Activated T-helper 2 cell treated with anti-CD3 and anti-CD28 coated beads, Interferon-gamma antibody, Interleukin-2, Interleukin-4, amounts not matched to agents 10 μg/mL and 5 μg/mL and 100 μg/mL, durations not matched to agents 14 hours and 24 hours and 36 hours (primary cell): ENCODE data around the gene ATRN. TPM values are rescaled to one million over a fixed set of nuclear protein-coding genes. Genes with fewer than 3 reads are reported as not detected.
A peak's percentile ranks its signal among the peaks of the same experiment; 100 is the strongest.

ENCODE experiments used
- DNase-seq: peaks from one replicate; pipeline ENCODE4 v3.0.0; 2021; ENCODE audit warnings: low spot score
- H3K27ac Mint-ChIP-seq: one replicate; pipeline ENCODE4 v1.8.0; 2021; ENCODE audit warnings: mixed read lengths
- H3K27me3 Mint-ChIP-seq: one replicate; pipeline ENCODE4 v1.8.0; 2021; ENCODE audit warnings: low read depth, mixed read lengths
- H3K36me3 Mint-ChIP-seq: one replicate; pipeline ENCODE4 v1.8.0; 2021; ENCODE audit warnings: low read depth, mixed read lengths
- H3K4me1 Mint-ChIP-seq: one replicate; pipeline ENCODE4 v1.8.0; 2021; ENCODE audit warnings: low read depth, mixed read lengths
- H3K4me3 Mint-ChIP-seq: one replicate; pipeline ENCODE4 v1.8.0; 2021; ENCODE audit warnings: low read depth, mild to moderate bottlenecking, moderate library complexity, mixed read lengths
- H3K9me3 Mint-ChIP-seq: one replicate; pipeline ENCODE4 v1.8.0; 2021; ENCODE audit warnings: mixed read lengths
- intact Hi-C: fragments of 100-400 bp; cut with micrococcal nuclease; formaldehyde crosslinking; loops from one replicate; pipeline ENCODE4 v1.15.1; 2023
- total RNA-seq: library from RNA; stranded (reverse); gene quantifications from 2 replicates; pipeline ENCODE4 v1.2.3, GENCODE V29; 2022

The ATRN gene
- total RNA-seq, 1 donor from 2014 or later, result 11.5 TPM

- peaks cover 2% of the 10 kb centered on the region for H3K4me1 Mint-ChIP-seq
- no peak overlapping the region for H3K4me3 Mint-ChIP-seq
- H3K36me3 Mint-ChIP-seq, result peaks cover 3% of the 10 kb centered on the region
- no peaks in the 10 kb centered on the region for H3K27me3 Mint-ChIP-seq
- no peak for DNase-seq
- intact Hi-C loops, result no loop called here
- no peaks in the 10 kb centered on the region for H3K9me3 Mint-ChIP-seq
- H3K27ac Mint-ChIP-seq, result no peak overlapping the region
These were observed 73.2 kb downstream of the ATRN start for GRCh38 chr20:3543901-3544507.

GRCh38 chr20:3545401-3545925, 74.6 kb downstream of the ATRN start:
- Mint-ChIP-seq H3K4me3 (no peak overlapping the region), H3K4me1 (peaks cover 2% of the 10 kb centered on the region), H3K27ac (no peak overlapping the region), H3K9me3 (no peaks in the 10 kb centered on the region), H3K27me3 (no peaks in the 10 kb centered on the region), H3K36me3 (peaks cover 3% of the 10 kb centered on the region)
- DNase-seq, result no peak
- intact Hi-C loops, result no loop called here

GRCh38 chr20:3547906-3548305, 77.1 kb downstream of the ATRN start:
- Mint-ChIP-seq H3K27me3 (no peaks in the 10 kb centered on the region), H3K9me3 (no peaks in the 10 kb centered on the region), H3K36me3 (peaks cover 3% of the 10 kb centered on the region), H3K4me3 (no peak overlapping the region), H3K4me1 (peaks cover 12% of the 10 kb centered on the region), H3K27ac (no peak overlapping the region)
- intact Hi-C loops, result no loop called here
- no peak for DNase-seq

- Mint-ChIP-seq H3K9me3 (no peaks in the 10 kb centered on the region), H3K4me1 (peaks cover 12% of the 10 kb centered on the region), H3K27me3 (no peaks in the 10 kb centered on the region), H3K4me3 (no peak overlapping the region), H3K36me3 (peaks cover 3% of the 10 kb centered on the region), H3K27ac (no peak overlapping the region)
- intact Hi-C loops, result no loop called here
- DNase-seq, result no peak
These were observed 80.0 kb downstream of the ATRN start for GRCh38 chr20:3550837-3551236.

- intact Hi-C loops, result no loop called here
- Mint-ChIP-seq H3K27ac (peak overlapping the region; percentile 31), H3K4me1 (peaks cover 12% of the 10 kb centered on the region), H3K36me3 (peaks cover 3% of the 10 kb centered on the region), H3K4me3 (no peak overlapping the region), H3K27me3 (no peaks in the 10 kb centered on the region), H3K9me3 (no peaks in the 10 kb centered on the region)
- DNase-seq, result no peak
These were observed 81.0 kb downstream of the ATRN start for GRCh38 chr20:3551681-3552434.

GRCh38 chr20:3553663-3554062, 82.8 kb downstream of the ATRN start:
- peaks cover 10% of the 10 kb centered on the region for H3K4me1 Mint-ChIP-seq
- H3K27me3 Mint-ChIP-seq, result no peaks in the 10 kb centered on the region

GRCh38 chr20:3557237-3557785, 86.5 kb downstream of the ATRN start:
- Mint-ChIP-seq H3K4me3 (no peak overlapping the region), H3K4me1 (peaks cover 1% of the 10 kb centered on the region), H3K27ac (no peak overlapping the region), H3K9me3 (no peaks in the 10 kb centered on the region), H3K36me3 (no peaks in the 10 kb centered on the region), H3K27me3 (no peaks in the 10 kb centered on the region)
- DNase-seq, result no peak
- intact Hi-C loops, result no loop called here

More at GRCh38 chr20:3553663-3554062, 82.8 kb downstream of the ATRN start:
- no peaks in the 10 kb centered on the region for H3K36me3 Mint-ChIP-seq
- H3K27ac Mint-ChIP-seq, result no peak overlapping the region
- intact Hi-C loops, result no loop called here
- H3K4me3 Mint-ChIP-seq, result no peak overlapping the region
- no peaks in the 10 kb centered on the region for H3K9me3 Mint-ChIP-seq
- DNase-seq, result no peak

GRCh38 chr20:3559231-3559630, 88.4 kb downstream of the ATRN start:
- no peak overlapping the region for H3K27ac Mint-ChIP-seq
- H3K4me3 Mint-ChIP-seq, result no peak overlapping the region
- no peaks in the 10 kb centered on the region for H3K27me3 Mint-ChIP-seq
- DNase-seq, result no peak
- no peaks in the 10 kb centered on the region for H3K36me3 Mint-ChIP-seq
- no peaks in the 10 kb centered on the region for H3K4me1 Mint-ChIP-seq
- intact Hi-C loops, result no loop called here
- no peaks in the 10 kb centered on the region for H3K9me3 Mint-ChIP-seq

GRCh38 chr20:3559637-3560036, 88.8 kb downstream of the ATRN start:
- H3K27me3 Mint-ChIP-seq, result no peaks in the 10 kb centered on the region
- no peak overlapping the region for H3K4me3 Mint-ChIP-seq
- H3K36me3 Mint-ChIP-seq, result no peaks in the 10 kb centered on the region
- no peaks in the 10 kb centered on the region for H3K4me1 Mint-ChIP-seq
- intact Hi-C loops, result no loop called here
- H3K9me3 Mint-ChIP-seq, result no peaks in the 10 kb centered on the region
- no peak overlapping the region for H3K27ac Mint-ChIP-seq
- no peak for DNase-seq

- DNase-seq, result no peak
- Mint-ChIP-seq H3K4me1 (no peaks in the 10 kb centered on the region), H3K9me3 (no peaks in the 10 kb centered on the region), H3K27me3 (no peaks in the 10 kb centered on the region), H3K27ac (no peak overlapping the region), H3K4me3 (no peak overlapping the region), H3K36me3 (no peaks in the 10 kb centered on the region)
- intact Hi-C loops, result no loop called here
These were observed 89.3 kb downstream of the ATRN start for GRCh38 chr20:3560162-3560561.

- no peaks in the 10 kb centered on the region for H3K4me1 Mint-ChIP-seq
- H3K27ac Mint-ChIP-seq, result no peak overlapping the region
- H3K4me3 Mint-ChIP-seq, result no peak overlapping the region
- no peak for DNase-seq
- no peaks in the 10 kb centered on the region for H3K9me3 Mint-ChIP-seq
- no peaks in the 10 kb centered on the region for H3K27me3 Mint-ChIP-seq
- H3K36me3 Mint-ChIP-seq, result no peaks in the 10 kb centered on the region
- intact Hi-C loops, result no loop called here
These were observed 89.8 kb downstream of the ATRN start for GRCh38 chr20:3560578-3560977.

- intact Hi-C loops, result loop anchor here (1.0 kb wide), 1 partner anchor 148 kb away; no protein-coding TSS in a partner anchor
- no peaks in the 10 kb centered on the region for H3K9me3 Mint-ChIP-seq
- no peaks in the 10 kb centered on the region for H3K4me1 Mint-ChIP-seq
- H3K27me3 Mint-ChIP-seq, result no peaks in the 10 kb centered on the region
- H3K4me3 Mint-ChIP-seq, result no peak overlapping the region
- H3K27ac Mint-ChIP-seq, result no peak overlapping the region
- no peaks in the 10 kb centered on the region for H3K36me3 Mint-ChIP-seq
- no peak for DNase-seq
These were observed 92.3 kb downstream of the ATRN start for GRCh38 chr20:3563133-3563532.

- no peak for DNase-seq
- Mint-ChIP-seq H3K9me3 (no peaks in the 10 kb centered on the region), H3K36me3 (no peaks in the 10 kb centered on the region), H3K4me3 (no peak overlapping the region), H3K27me3 (no peaks in the 10 kb centered on the region), H3K27ac (no peak overlapping the region), H3K4me1 (no peaks in the 10 kb centered on the region)
- intact Hi-C loops, result loop anchor here (1.0 kb wide), 1 partner anchor 148 kb away; no protein-coding TSS in a partner anchor
These were observed 92.8 kb downstream of the ATRN start for GRCh38 chr20:3563548-3564177.
